Trophoblast cell (in vitro differentiated cells and primary cell): Measurements from ENCODE around the gene DHTKD1.

Experiments
- DNase-seq, 2 donors: peaks; one replicate each; pipeline ENCODE4 v3.0.0-alpha.2; 2016
- H2AFZ ChIP-seq: 2 replicates; pipeline ENCODE4 v1.6.1; 2013; ENCODE audit warnings: low read length, moderate library complexity, mild to moderate bottlenecking; ENCODE audit not compliant: insufficient read depth, poor library complexity
- H2AK5ac ChIP-seq: 2 replicates; pipeline ENCODE4 v1.6.1; 2013; ENCODE audit warnings: mild to moderate bottlenecking, low read length
- H2BK120ac ChIP-seq: 2 replicates; pipeline ENCODE4 v1.6.1; 2013; ENCODE audit warnings: low read length, mild to moderate bottlenecking, moderate library complexity; ENCODE audit not compliant: insufficient read depth, poor library complexity
- H2BK12ac ChIP-seq: 2 replicates; pipeline ENCODE4 v1.6.1; 2013; ENCODE audit warnings: mild to moderate bottlenecking, low read length, moderate library complexity
- H2BK5ac ChIP-seq: 2 replicates; pipeline ENCODE4 v1.6.1; 2013; ENCODE audit warnings: low read length, low read depth, moderate library complexity, mild to moderate bottlenecking; ENCODE audit not compliant: poor library complexity
- H3K14ac ChIP-seq: 2 replicates; pipeline ENCODE4 v1.6.1; 2013; ENCODE audit warnings: mild to moderate bottlenecking, low read length
- H3K18ac ChIP-seq: 2 replicates; pipeline ENCODE4 v1.6.1; 2013; ENCODE audit warnings: mild to moderate bottlenecking, low read length
- H3K23ac ChIP-seq: 2 replicates; pipeline ENCODE4 v1.6.1; 2013; ENCODE audit warnings: low read length
- H3K27ac ChIP-seq: 2 replicates; pipeline ENCODE4 v1.5.1; 2013; ENCODE audit warnings: low read depth, mild to moderate bottlenecking, inconsistent platforms, low read length, moderate library complexity
- H3K27me3 ChIP-seq: 2 replicates; pipeline ENCODE4 v1.6.1; 2013; ENCODE audit warnings: inconsistent platforms, mild to moderate bottlenecking, low read length, moderate library complexity; ENCODE audit not compliant: insufficient read depth
- H3K36me3 ChIP-seq, 2 experiments: 1 replicate in 1 of 2; 2 replicates in 1 of 2; pipeline ENCODE4 v1.6.1; 2013; ENCODE audit warnings: low read length in 2 of 2, mild to moderate bottlenecking in 2 of 2, moderate library complexity in 1 of 2; ENCODE audit not compliant: insufficient read depth in 2 of 2, control insufficient read depth in 1 of 2
- H3K4ac ChIP-seq: 2 replicates; pipeline ENCODE4 v1.6.1; 2013; ENCODE audit warnings: low read depth, mild to moderate bottlenecking, low read length, moderate library complexity
- H3K4me1 ChIP-seq, 2 experiments: 1 replicate in 1 of 2; 2 replicates in 1 of 2; pipeline ENCODE4 v1.6.1; 2013; ENCODE audit warnings: low read length in 2 of 2, mild to moderate bottlenecking in 2 of 2, moderate library complexity in 1 of 2; ENCODE audit not compliant: insufficient read depth in 2 of 2, control insufficient read depth in 1 of 2
- H3K4me2 ChIP-seq: 2 replicates; pipeline ENCODE4 v1.6.1; 2013; ENCODE audit warnings: inconsistent platforms, mild to moderate bottlenecking, low read length, moderate library complexity
- H3K4me3 ChIP-seq: 2 replicates; pipeline ENCODE4 v1.5.1; 2013; ENCODE audit warnings: mild to moderate bottlenecking, low read depth, low read length, inconsistent platforms
- H3K79me1 ChIP-seq: one replicate; pipeline ENCODE4 v1.6.1; 2013; ENCODE audit warnings: low read length
- H3K79me2 ChIP-seq: 2 replicates; pipeline ENCODE4 v1.6.1; 2013; ENCODE audit warnings: low read length, mild to moderate bottlenecking; ENCODE audit not compliant: control insufficient read depth, insufficient read depth, poor library complexity
- H3K9ac ChIP-seq: 2 replicates; pipeline ENCODE4 v1.6.1; 2013; ENCODE audit warnings: mild to moderate bottlenecking, low read length
- H3K9me3 ChIP-seq: 2 replicates; pipeline ENCODE4 v1.6.1; 2013; ENCODE audit warnings: low read depth, mild to moderate bottlenecking, control low read depth, inconsistent platforms, low read length; ENCODE audit not compliant: insufficient read depth
- H4K12ac ChIP-seq: 2 replicates; pipeline ENCODE4 v1.6.1; 2013; ENCODE audit warnings: low read depth, mild to moderate bottlenecking, low read length, moderate library complexity
- H4K8ac ChIP-seq: 2 replicates; pipeline ENCODE4 v1.6.1; 2013; ENCODE audit warnings: low read depth, mild to moderate bottlenecking, low read length, moderate library complexity
- H4K91ac ChIP-seq: one replicate; pipeline ENCODE4 v1.6.1; 2013; ENCODE audit warnings: low read depth, mild to moderate bottlenecking, low read length, moderate library complexity
- WGBS: extraction: QIAGEN DNeasy Blood & Tissue Kit; methylation state at CpG from one replicate; pipeline ENCODE4 v1.1.7; 2013; ENCODE audit warnings: missing lambda C conversion rate; ENCODE audit not compliant: insufficient read length, insufficient coverage; ENCODE audit errors: extremely low coverage; 5-methylcytosine and 5-hydroxymethylcytosine counted together

Gene DHTKD1

GRCh38 chr10:12129222-12130111 is 60.7 kb downstream of the DHTKD1 start, which contains the start of gene SEC61A2:
SEC61A2 (plus strand) TSS chr10:12129677; CDS start chr10:12129788, 111 bp downstream.
- peak within 1 kb of the TSS; percentile 99 for H3K4me2 ChIP-seq
- peak within 1 kb of the TSS; percentile 99 for H3K18ac ChIP-seq
- no peak within 1 kb of the TSS for H2AK5ac ChIP-seq
- peak within 1 kb of the TSS; percentile 98 for H3K14ac ChIP-seq
- peaks cover 5% of the 10 kb centered on the region for H3K79me2 ChIP-seq
- H2BK5ac ChIP-seq, result peak within 1 kb of the TSS; percentile 98
- peaks cover 0 to 6% of the 10 kb centered on the region in 2 experiments for H3K4me1 ChIP-seq
- peak; percentile 94 to 99 for DNase-seq
- H3K4me3 ChIP-seq, result peak within 1 kb of the TSS; percentile 100
- peak within 1 kb of the TSS; percentile 99 for H2AFZ ChIP-seq
- H3K9ac ChIP-seq, result peak within 1 kb of the TSS; percentile 93
- peaks cover 0 to 2% of the 10 kb centered on the region in 2 experiments for H3K36me3 ChIP-seq
- peak within 1 kb of the TSS; percentile 95 for H4K91ac ChIP-seq
- H2BK120ac ChIP-seq, result peak within 1 kb of the TSS; percentile 89
- H3K27ac ChIP-seq, result peak within 1 kb of the TSS; percentile 96
- H3K9me3 ChIP-seq, result no peaks in the 10 kb centered on the region
- peak within 1 kb of the TSS; percentile 36 for H2BK12ac ChIP-seq
- peak within 1 kb of the TSS; percentile 80 for H4K12ac ChIP-seq
- H3K79me1 ChIP-seq, result peaks cover 5% of the 10 kb centered on the region
- H3K27me3 ChIP-seq, result no peaks in the 10 kb centered on the region
- peak within 1 kb of the TSS; percentile 99 for H4K8ac ChIP-seq
- WGBS, result no CpG with 5 or more reads among the region's 108 CpGs
- no peak within 1 kb of the TSS for H3K23ac ChIP-seq
- H3K4ac ChIP-seq, result peak within 1 kb of the TSS; percentile 93

DNA sequence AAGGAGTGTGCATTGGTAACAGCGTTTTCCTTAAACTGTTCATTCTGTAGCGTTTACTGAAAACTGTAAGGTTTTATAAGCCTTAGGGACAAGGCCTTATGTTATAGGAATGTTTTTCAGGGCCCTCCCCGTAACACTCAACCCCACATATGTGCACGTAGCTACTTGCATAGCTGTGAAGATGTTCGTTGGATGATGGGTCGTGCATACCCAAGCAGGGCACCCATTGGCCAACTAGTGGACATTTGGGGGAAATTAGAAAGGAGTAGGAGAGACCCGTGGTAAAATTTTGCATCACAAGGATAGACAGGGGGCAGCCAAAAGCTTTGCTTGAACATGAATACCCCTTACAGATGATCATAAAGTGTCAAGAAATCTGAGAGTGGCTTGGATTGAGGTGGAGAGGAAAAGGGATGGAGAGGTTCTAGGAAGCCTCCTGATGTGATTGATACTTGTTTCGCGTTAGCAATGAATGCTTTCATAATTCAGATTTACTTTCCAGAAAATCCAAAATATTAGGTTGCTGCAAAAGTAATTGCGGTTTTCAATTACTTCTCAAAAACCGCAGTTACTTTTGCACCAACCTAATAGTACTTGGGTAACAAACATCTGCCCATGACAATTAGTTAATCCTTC is 61.6 kb downstream of the DHTKD1 start:
- no peak overlapping the region for H3K18ac ChIP-seq
- no peak overlapping the region for H4K8ac ChIP-seq
- H3K9ac ChIP-seq, result no peak overlapping the region
- H2BK5ac ChIP-seq, result no peak overlapping the region
- peaks cover 5% of the 10 kb centered on the region for H3K79me2 ChIP-seq
- no peak overlapping the region for H2AFZ ChIP-seq
- WGBS, result no CpG with 5 or more reads among the region's 11 CpGs
- no peak overlapping the region for H3K4ac ChIP-seq
- H3K4me3 ChIP-seq, result no peak overlapping the region
- H3K27me3 ChIP-seq, result no peaks in the 10 kb centered on the region
- H3K79me1 ChIP-seq, result peaks cover 5% of the 10 kb centered on the region
- H4K91ac ChIP-seq, result no peak overlapping the region
- H3K23ac ChIP-seq, result no peak overlapping the region
- H3K14ac ChIP-seq, result no peak overlapping the region
- H2AK5ac ChIP-seq, result no peak overlapping the region
- H4K12ac ChIP-seq, result no peak overlapping the region
- peaks cover 0 to 2% of the 10 kb centered on the region in 2 experiments for H3K36me3 ChIP-seq
- H3K27ac ChIP-seq, result no peak overlapping the region
- peaks cover 0 to 6% of the 10 kb centered on the region in 2 experiments for H3K4me1 ChIP-seq
- H2BK120ac ChIP-seq, result no peak overlapping the region
- DNase-seq, result peak in 1 of 2 donors; percentile 46
- no peaks in the 10 kb centered on the region for H3K9me3 ChIP-seq
- H3K4me2 ChIP-seq, result peak overlapping the region; percentile 99
- no peak overlapping the region for H2BK12ac ChIP-seq

DNA sequence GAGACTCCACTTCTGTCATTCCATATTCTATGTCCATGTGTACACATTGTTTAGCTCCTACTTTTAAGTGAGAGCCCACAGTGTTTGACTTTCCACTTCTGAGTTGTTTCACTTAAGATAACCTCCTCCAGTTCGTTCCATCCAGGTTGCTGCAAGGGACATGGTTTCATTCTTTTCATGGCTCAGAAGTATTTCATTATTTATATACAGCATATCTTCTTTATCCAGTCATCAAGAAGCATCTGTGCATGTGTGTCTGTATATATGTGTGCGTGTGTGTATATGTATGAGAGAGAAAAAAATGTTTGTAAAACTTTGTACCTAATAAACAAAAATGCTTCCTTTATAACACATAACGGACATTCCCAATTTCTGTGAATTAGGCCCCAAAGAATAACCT is 66.9 kb downstream of the DHTKD1 start:
- H3K9ac ChIP-seq, result no peak overlapping the region
- H3K23ac ChIP-seq, result no peak overlapping the region
- H3K4me1 ChIP-seq, result no peaks in the 10 kb centered on the region
- no peaks in the 10 kb centered on the region for H3K9me3 ChIP-seq
- no peaks in the 10 kb centered on the region for H3K27me3 ChIP-seq
- H2BK120ac ChIP-seq, result no peak overlapping the region
- H4K8ac ChIP-seq, result no peak overlapping the region
- H3K36me3 ChIP-seq, result peaks cover 4 to 15% of the 10 kb centered on the region in 2 experiments
- no peak overlapping the region for H3K4me2 ChIP-seq
- H3K79me2 ChIP-seq, result no peaks in the 10 kb centered on the region
- H4K12ac ChIP-seq, result no peak overlapping the region
- no peak overlapping the region for H2AK5ac ChIP-seq
- H3K27ac ChIP-seq, result no peak overlapping the region
- no peak overlapping the region for H4K91ac ChIP-seq
- H2AFZ ChIP-seq, result no peak overlapping the region
- no peak overlapping the region for H2BK12ac ChIP-seq
- no CpG with 5 or more reads among the region's 3 CpGs for WGBS
- no peak overlapping the region for H3K18ac ChIP-seq
- no peak overlapping the region for H2BK5ac ChIP-seq
- no peaks in the 10 kb centered on the region for H3K79me1 ChIP-seq
- DNase-seq, result no peak
- H3K4me3 ChIP-seq, result no peak overlapping the region
- H3K4ac ChIP-seq, result no peak overlapping the region
- no peak overlapping the region for H3K14ac ChIP-seq

DNA sequence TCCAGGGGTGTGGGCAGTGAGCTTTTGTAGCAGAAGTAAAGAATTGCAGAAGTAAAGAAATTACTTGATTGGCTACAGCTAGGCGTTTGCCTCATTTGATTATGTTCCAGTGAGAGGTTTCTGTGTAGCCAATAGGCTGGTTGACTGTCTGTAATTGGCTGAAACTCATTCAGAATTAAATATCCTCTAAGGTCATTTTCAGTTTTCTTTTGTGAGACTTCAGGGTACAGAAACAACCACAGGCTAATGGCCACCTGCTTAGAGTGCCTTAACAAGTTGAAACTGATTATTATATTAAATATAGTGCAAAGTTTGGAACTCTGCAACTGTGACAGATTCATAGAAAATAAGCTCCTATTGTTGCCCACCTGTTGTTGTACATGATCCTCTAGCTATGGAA is 71.3 kb downstream of the DHTKD1 start:
- Histone ChIP-seq H3K4me3 (no peak overlapping the region), H2AK5ac (no peak overlapping the region), H4K91ac (no peak overlapping the region), H2AFZ (no peak overlapping the region), H2BK120ac (no peak overlapping the region), H3K14ac (no peak overlapping the region), H4K12ac (no peak overlapping the region), H3K23ac (no peak overlapping the region), H3K4me1 (no peaks in the 10 kb centered on the region), H3K27ac (no peak overlapping the region), H3K36me3 (peaks cover 14 to 23% of the 10 kb centered on the region in 2 experiments), H3K79me1 (no peaks in the 10 kb centered on the region), H3K9me3 (no peaks in the 10 kb centered on the region), H2BK12ac (no peak overlapping the region), H3K9ac (no peak overlapping the region), H3K4me2 (no peak overlapping the region), H3K18ac (no peak overlapping the region), H4K8ac (no peak overlapping the region), H3K27me3 (no peaks in the 10 kb centered on the region), H3K4ac (no peak overlapping the region), H2BK5ac (no peak overlapping the region), H3K79me2 (no peaks in the 10 kb centered on the region)
- no CpG with 5 or more reads among the region's 1 CpG for WGBS
- DNase-seq, result no peak
